HEK293 (cell line): ENCODE measurements around the gene ANKH.

Experiments
- CTCF ChIA-PET: fragments of 350-600 bp; formaldehyde crosslinking; extraction: SDS; loops from one replicate; lab custom pipeline; 2021; ENCODE audit warnings: antibody characterized with exemption; lab: Yijun Ruan, JAX
- POLR2A ChIA-PET: fragments of 300-600 bp; formaldehyde crosslinking; extraction: SDS; loops from one replicate; lab custom pipeline; 2020; ENCODE audit warnings: antibody characterized with exemption, inconsistent platforms; lab: Yijun Ruan, JAX
- H3K27ac ChIP-seq: fragments of 200-500 bp; sonication (Bioruptor generic); 2 replicates; pipeline ENCODE4 v1.5.1; 2014; ENCODE audit warnings: low read depth, low read length, control low read depth, inconsistent platforms; ENCODE audit errors: extremely low read depth
- H3K36me3 ChIP-seq, 2 experiments: fragments of 200-500 bp in 1 of 2; sonication (Bioruptor generic) in 1 of 2; 1 replicate in 1 of 2; 2 replicates in 1 of 2; pipeline ENCODE4 v1.5.1; 2014 to 2017; ENCODE audit warnings: inconsistent platforms in 2 of 2, low read length in 2 of 2; ENCODE audit not compliant: control insufficient read depth in 2 of 2, insufficient read depth in 1 of 2
- H3K4me1 ChIP-seq: fragments of 200-500 bp; sonication (Bioruptor generic); 2 replicates; pipeline ENCODE4 v1.5.1; 2014; ENCODE audit warnings: mild to moderate bottlenecking, low read length, inconsistent platforms; ENCODE audit not compliant: control insufficient read depth, insufficient read depth
- H3K4me3 ChIP-seq: 2 replicates; pipeline ENCODE4 v1.5.1; 2011; ENCODE audit warnings: low read depth, mild to moderate bottlenecking, control low read depth, low read length, moderate library complexity
- H3K9me3 ChIP-seq: fragments of 200-500 bp; sonication (Bioruptor generic); 2 replicates; pipeline ENCODE4 v1.5.1; 2014; ENCODE audit warnings: low read depth, low read length, inconsistent platforms; ENCODE audit not compliant: control insufficient read depth, insufficient read depth
- GFI1B ChIP-seq: fragments of 450-650 bp; formaldehyde crosslinking; IDR thresholded peaks from 2 replicates; pipeline ENCODE4 v1.5.1; 2016; ENCODE audit warnings: missing biosample characterization, missing genetic modification characterization
- GLI4 ChIP-seq: fragments of 450-650 bp; formaldehyde crosslinking; IDR thresholded peaks from 2 replicates; pipeline ENCODE4 v1.5.1; 2016; ENCODE audit warnings: missing biosample characterization, missing genetic modification characterization
- HIC1 ChIP-seq: fragments of 450-650 bp; formaldehyde crosslinking; IDR thresholded peaks from 2 replicates; pipeline ENCODE4 v1.5.1; 2016; ENCODE audit warnings: missing biosample characterization, missing genetic modification characterization
- HOXC10 ChIP-seq: sonication (generic); formaldehyde crosslinking; IDR thresholded peaks from 2 replicates; pipeline ENCODE4 v1.8.1; 2023; ENCODE audit warnings: mild to moderate bottlenecking, missing genetic modification reagents
- MZF1 ChIP-seq: fragments of 450-650 bp; formaldehyde crosslinking; IDR thresholded peaks from 2 replicates; pipeline ENCODE4 v1.5.1; 2017; ENCODE audit warnings: missing biosample characterization, missing genetic modification characterization, borderline replicate concordance
- ZBTB21 ChIP-seq: fragments of 450-650 bp; formaldehyde crosslinking; IDR thresholded peaks from 2 replicates; pipeline ENCODE4 v1.5.1; 2017; ENCODE audit warnings: missing biosample characterization, missing genetic modification characterization
- ZBTB48 ChIP-seq: fragments of 450-650 bp; formaldehyde crosslinking; IDR thresholded peaks from 2 replicates; pipeline ENCODE4 v1.5.1; 2016; ENCODE audit warnings: missing biosample characterization, missing genetic modification characterization
- ZBTB7A ChIP-seq: fragments of 450-650 bp; formaldehyde crosslinking; IDR thresholded peaks from 2 replicates; pipeline ENCODE4 v1.5.1; 2016; ENCODE audit warnings: low read depth, missing biosample characterization, missing genetic modification characterization
- ZEB2 ChIP-seq: fragments of 450-650 bp; formaldehyde crosslinking; IDR thresholded peaks from 2 replicates; pipeline ENCODE4 v1.5.1; 2016; ENCODE audit warnings: missing biosample characterization, missing genetic modification characterization
- ZFP37 ChIP-seq: fragments of 450-650 bp; formaldehyde crosslinking; IDR thresholded peaks from 2 replicates; pipeline ENCODE4 v1.5.1; 2016; ENCODE audit warnings: missing biosample characterization, missing genetic modification characterization
- ZNF157 ChIP-seq: fragments of 450-650 bp; formaldehyde crosslinking; IDR thresholded peaks from 2 replicates; pipeline ENCODE4 v1.5.1; 2016; ENCODE audit warnings: missing biosample characterization, missing genetic modification characterization
- ZNF184 ChIP-seq: fragments of 450-650 bp; IDR thresholded peaks from 2 replicates; pipeline ENCODE4 v1.5.1; 2018; ENCODE audit warnings: missing biosample characterization, mild to moderate bottlenecking, missing genetic modification characterization
- ZNF292 ChIP-seq: fragments of 450-650 bp; formaldehyde crosslinking; IDR thresholded peaks from 2 replicates; pipeline ENCODE4 v1.5.1; 2016; ENCODE audit warnings: low read depth, missing biosample characterization, missing genetic modification characterization, borderline replicate concordance
- ZNF311 ChIP-seq: fragments of 450-650 bp; formaldehyde crosslinking; IDR thresholded peaks from 2 replicates; pipeline ENCODE4 v1.5.1; 2017; ENCODE audit warnings: missing biosample characterization, missing genetic modification characterization, borderline replicate concordance
- ZNF335 ChIP-seq: fragments of 450-650 bp; formaldehyde crosslinking; conservative IDR thresholded peaks from 2 replicates; pipeline ENCODE4 v1.5.1; 2016; ENCODE audit warnings: missing biosample characterization, missing genetic modification characterization
- ZNF394 ChIP-seq: fragments of 450-650 bp; formaldehyde crosslinking; IDR thresholded peaks from 2 replicates; pipeline ENCODE4 v1.5.1; 2016; ENCODE audit warnings: missing biosample characterization, missing genetic modification characterization, mild to moderate bottlenecking, moderate library complexity, borderline replicate concordance
- ZNF416 ChIP-seq: fragments of 450-650 bp; formaldehyde crosslinking; IDR thresholded peaks from 2 replicates; pipeline ENCODE4 v1.5.1; 2016; ENCODE audit warnings: missing biosample characterization, missing genetic modification characterization
- ZNF433 ChIP-seq: fragments of 450-650 bp; formaldehyde crosslinking; IDR thresholded peaks from 2 replicates; pipeline ENCODE4 v1.5.1; 2016; ENCODE audit warnings: missing biosample characterization, missing genetic modification characterization, low read depth
- ZNF488 ChIP-seq: fragments of 450-650 bp; formaldehyde crosslinking; IDR thresholded peaks from 2 replicates; pipeline ENCODE4 v1.5.1; 2016; ENCODE audit warnings: missing biosample characterization, missing genetic modification characterization
- ZNF521 ChIP-seq: fragments of 450-650 bp; formaldehyde crosslinking; IDR thresholded peaks from 2 replicates; pipeline ENCODE4 v1.5.1; 2017; ENCODE audit warnings: missing biosample characterization, mild to moderate bottlenecking, missing genetic modification characterization
- ZNF561 ChIP-seq: fragments of 450-650 bp; IDR thresholded peaks from 2 replicates; pipeline ENCODE4 v1.5.1; 2018; ENCODE audit warnings: missing biosample characterization, missing genetic modification characterization, borderline replicate concordance
- ZNF654 ChIP-seq: fragments of 450-650 bp; formaldehyde crosslinking; IDR thresholded peaks from 2 replicates; pipeline ENCODE4 v1.5.1; 2016; ENCODE audit warnings: low read depth, missing biosample characterization, missing genetic modification characterization
- ZNF670 ChIP-seq: fragments of 450-650 bp; formaldehyde crosslinking; IDR thresholded peaks from 2 replicates; pipeline ENCODE4 v1.5.1; 2016; ENCODE audit warnings: missing biosample characterization, missing genetic modification characterization, low read depth
- ZNF768 ChIP-seq: fragments of 450-650 bp; formaldehyde crosslinking; IDR thresholded peaks from 2 replicates; pipeline ENCODE4 v1.5.1; 2018; ENCODE audit warnings: missing biosample characterization, mild to moderate bottlenecking, missing genetic modification characterization
- ZNF830 ChIP-seq: fragments of 450-650 bp; IDR thresholded peaks from 2 replicates; pipeline ENCODE4 v1.5.0; 2018; ENCODE audit warnings: missing biosample characterization, missing genetic modification characterization, low read depth, mild to moderate bottlenecking, moderate library complexity
- ZSCAN23 ChIP-seq: fragments of 450-650 bp; formaldehyde crosslinking; IDR thresholded peaks from 2 replicates; pipeline ENCODE4 v1.5.1; 2016; ENCODE audit warnings: missing biosample characterization, missing genetic modification characterization
- TF ChIP-seq, protein P1 (sequence below): fragments of 450-650 bp; formaldehyde crosslinking; IDR thresholded peaks from 2 replicates; pipeline ENCODE4 v1.5.1; 2016; ENCODE audit warnings: missing biosample characterization, missing genetic modification characterization
- TF ChIP-seq, protein P2 (sequence below): fragments of 450-650 bp; formaldehyde crosslinking; IDR thresholded peaks from 2 replicates; pipeline ENCODE4 v1.5.1; 2017; ENCODE audit warnings: missing biosample characterization, missing genetic modification characterization
- TF ChIP-seq, protein P3 (sequence below): fragments of 450-650 bp; formaldehyde crosslinking; IDR thresholded peaks from 2 replicates; pipeline ENCODE4 v1.5.1; 2016; ENCODE audit warnings: missing biosample characterization, missing genetic modification characterization, low read depth
- TF ChIP-seq, protein P4 (sequence below): fragments of 450-650 bp; formaldehyde crosslinking; IDR thresholded peaks from 2 replicates; pipeline ENCODE4 v1.5.1; 2016; ENCODE audit warnings: missing biosample characterization, missing genetic modification characterization

The ANKH gene

GRCh38 chr5:14672082-14672481, 199.5 kb downstream of the ANKH start (continued):
- TF ChIP-seq ZBTB7A (no peak), ZNF521 (tag by site-specific recombination) (no peak), ZNF184 (tag by site-specific recombination) (no peak), ZNF830 (no peak), ZNF670 (tag by site-specific recombination) (no peak), ZNF768 (tag by site-specific recombination) (no peak)
- TF ChIP-seq, protein P1, sequence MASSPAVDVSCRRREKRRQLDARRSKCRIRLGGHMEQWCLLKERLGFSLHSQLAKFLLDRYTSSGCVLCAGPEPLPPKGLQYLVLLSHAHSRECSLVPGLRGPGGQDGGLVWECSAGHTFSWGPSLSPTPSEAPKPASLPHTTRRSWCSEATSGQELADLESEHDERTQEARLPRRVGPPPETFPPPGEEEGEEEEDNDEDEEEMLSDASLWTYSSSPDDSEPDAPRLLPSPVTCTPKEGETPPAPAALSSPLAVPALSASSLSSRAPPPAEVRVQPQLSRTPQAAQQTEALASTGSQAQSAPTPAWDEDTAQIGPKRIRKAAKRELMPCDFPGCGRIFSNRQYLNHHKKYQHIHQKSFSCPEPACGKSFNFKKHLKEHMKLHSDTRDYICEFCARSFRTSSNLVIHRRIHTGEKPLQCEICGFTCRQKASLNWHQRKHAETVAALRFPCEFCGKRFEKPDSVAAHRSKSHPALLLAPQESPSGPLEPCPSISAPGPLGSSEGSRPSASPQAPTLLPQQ (tag by site-specific recombination), result no peak

DNA sequence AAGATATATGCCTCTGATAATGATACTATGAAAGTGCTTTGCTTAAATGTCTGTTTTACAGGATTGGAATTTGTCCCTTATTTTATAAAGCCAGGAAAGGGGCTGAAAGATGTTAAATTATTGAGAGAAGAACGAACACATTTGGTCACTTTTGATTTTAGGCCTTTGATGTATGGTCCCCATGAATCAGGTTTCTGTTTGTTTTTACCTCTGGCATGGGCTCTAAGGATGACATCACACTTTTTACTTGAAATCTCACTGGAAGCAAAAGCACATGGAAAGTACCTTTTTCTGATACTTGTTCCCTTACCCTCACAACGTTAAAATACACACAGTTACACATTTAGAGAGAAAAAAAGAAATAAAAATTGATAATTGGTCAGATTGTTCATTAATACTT, 200.2 kb downstream of the ANKH start:
- no peak overlapping the region for H3K27ac ChIP-seq
- H3K4me3 ChIP-seq, result no peak overlapping the region
- TF ChIP-seq ZNF394 (tag by site-specific recombination), result no peak
- TF ChIP-seq ZNF416 (tag by site-specific recombination), result no peak
- TF ChIP-seq, protein P2, sequence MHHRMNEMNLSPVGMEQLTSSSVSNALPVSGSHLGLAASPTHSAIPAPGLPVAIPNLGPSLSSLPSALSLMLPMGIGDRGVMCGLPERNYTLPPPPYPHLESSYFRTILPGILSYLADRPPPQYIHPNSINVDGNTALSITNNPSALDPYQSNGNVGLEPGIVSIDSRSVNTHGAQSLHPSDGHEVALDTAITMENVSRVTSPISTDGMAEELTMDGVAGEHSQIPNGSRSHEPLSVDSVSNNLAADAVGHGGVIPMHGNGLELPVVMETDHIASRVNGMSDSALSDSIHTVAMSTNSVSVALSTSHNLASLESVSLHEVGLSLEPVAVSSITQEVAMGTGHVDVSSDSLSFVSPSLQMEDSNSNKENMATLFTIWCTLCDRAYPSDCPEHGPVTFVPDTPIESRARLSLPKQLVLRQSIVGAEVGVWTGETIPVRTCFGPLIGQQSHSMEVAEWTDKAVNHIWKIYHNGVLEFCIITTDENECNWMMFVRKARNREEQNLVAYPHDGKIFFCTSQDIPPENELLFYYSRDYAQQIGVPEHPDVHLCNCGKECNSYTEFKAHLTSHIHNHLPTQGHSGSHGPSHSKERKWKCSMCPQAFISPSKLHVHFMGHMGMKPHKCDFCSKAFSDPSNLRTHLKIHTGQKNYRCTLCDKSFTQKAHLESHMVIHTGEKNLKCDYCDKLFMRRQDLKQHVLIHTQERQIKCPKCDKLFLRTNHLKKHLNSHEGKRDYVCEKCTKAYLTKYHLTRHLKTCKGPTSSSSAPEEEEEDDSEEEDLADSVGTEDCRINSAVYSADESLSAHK (tag by site-specific recombination), result no peak
- TF ChIP-seq, protein P3, sequence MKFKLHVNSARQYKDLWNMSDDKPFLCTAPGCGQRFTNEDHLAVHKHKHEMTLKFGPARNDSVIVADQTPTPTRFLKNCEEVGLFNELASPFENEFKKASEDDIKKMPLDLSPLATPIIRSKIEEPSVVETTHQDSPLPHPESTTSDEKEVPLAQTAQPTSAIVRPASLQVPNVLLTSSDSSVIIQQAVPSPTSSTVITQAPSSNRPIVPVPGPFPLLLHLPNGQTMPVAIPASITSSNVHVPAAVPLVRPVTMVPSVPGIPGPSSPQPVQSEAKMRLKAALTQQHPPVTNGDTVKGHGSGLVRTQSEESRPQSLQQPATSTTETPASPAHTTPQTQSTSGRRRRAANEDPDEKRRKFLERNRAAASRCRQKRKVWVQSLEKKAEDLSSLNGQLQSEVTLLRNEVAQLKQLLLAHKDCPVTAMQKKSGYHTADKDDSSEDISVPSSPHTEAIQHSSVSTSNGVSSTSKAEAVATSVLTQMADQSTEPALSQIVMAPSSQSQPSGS (tag by site-specific recombination), result peak; percentile 97
- no peak for TF ChIP-seq ZNF311 (tag by site-specific recombination)
- TF ChIP-seq MZF1 (tag by site-specific recombination), result 0 out of 2 replicates have a peak, but pooled peaks have one; percentile 27
- TF ChIP-seq ZBTB48 (tag by site-specific recombination), result 0 out of 2 replicates have a peak, but pooled peaks have one; percentile 30
- TF ChIP-seq ZNF488, result no peak
- no peak for TF ChIP-seq HOXC10 (CRISPR knock-in tag)
- no peak for TF ChIP-seq ZNF433 (tag by site-specific recombination)
- TF ChIP-seq ZEB2 (tag by site-specific recombination), result peak; percentile 45; the same call in 1 of the 2 replicates
- no peak for TF ChIP-seq HIC1 (tag by site-specific recombination)
- no peak for TF ChIP-seq ZNF654 (tag by site-specific recombination)
- TF ChIP-seq ZNF157, result no peak
- TF ChIP-seq GLI4, result no peak
- TF ChIP-seq ZNF292 (tag by site-specific recombination), result no peak
- peak; percentile 35; the same call in 1 of the 2 replicates for TF ChIP-seq ZNF335 (tag by site-specific recombination)
- peak; percentile 53; the same call in 1 of the 2 replicates for TF ChIP-seq GFI1B
- TF ChIP-seq ZSCAN23 (tag by site-specific recombination), result no peak
- no peak for TF ChIP-seq ZNF561 (tag by site-specific recombination)
- no peak; the same call in 1 of the 2 replicates for TF ChIP-seq ZBTB21
- peak; percentile 64; the same call in 1 of the 2 replicates for TF ChIP-seq ZFP37 (tag by site-specific recombination)
- TF ChIP-seq, protein P4, sequence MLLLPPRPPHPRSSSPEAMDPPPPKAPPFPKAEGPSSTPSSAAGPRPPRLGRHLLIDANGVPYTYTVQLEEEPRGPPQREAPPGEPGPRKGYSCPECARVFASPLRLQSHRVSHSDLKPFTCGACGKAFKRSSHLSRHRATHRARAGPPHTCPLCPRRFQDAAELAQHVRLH (tag by site-specific recombination), result no peak; the same call in 1 of the 2 replicates

More for the DNA sequence above, 200.2 kb downstream of the ANKH start:
- H3K4me1 ChIP-seq, result peaks cover 11% of the 10 kb centered on the region
- no peaks in the 10 kb centered on the region for H3K9me3 ChIP-seq
- ChIA-PET POLR2A (interaction anchor here (0.7 kb wide), 1 partner anchor 14 kb away, joined by 3 read pairs; no protein-coding TSS in a partner anchor), CTCF (interaction anchor here (0.6 to 0.8 kb wide), 2 partner anchors 21 to 38 kb away, joined by 3 read pairs; no protein-coding TSS in a partner anchor)
- H3K36me3 ChIP-seq, result peaks cover 7 to 12% of the 10 kb centered on the region in 2 experiments; a peak in 2 of 3 replicates
